Lower leg skin (tissue), 4 donors: Measurements from ENCODE around the gene FRAT1. TPM values are rescaled to one million over a fixed set of nuclear protein-coding genes. Genes with fewer than 3 reads are reported as not detected.
"Not testable (repeated sequence)": the region's sequence is repeated elsewhere in the genome, so short reads cannot be mapped to it uniquely, and the experiment has no call there.

ENCODE experiments used
- DNase-seq, 2 donors: peaks; one replicate each; pipeline ENCODE4 v3.0.0-alpha.2; 2019; ENCODE audit warnings: low spot score in 2 of 2
- H3K4me3 ChIP-seq: fragments of 200-600 bp; sonication (generic); 2 replicates; pipeline ENCODE4 v1.5.1; 2017; ENCODE audit warnings: mild to moderate bottlenecking, low read depth; ENCODE audit not compliant: poor library complexity, severe bottlenecking
- CTCF ChIP-seq, 3 donors: fragments of 450-650 bp; IDR thresholded peaks; one replicate each; pipeline ENCODE4 v1.5.1; 2016; ENCODE audit warnings: antibody characterized with exemption in 3 of 3, mild to moderate bottlenecking in 3 of 3, moderate library complexity in 2 of 3
- POLR2A ChIP-seq, 2 donors: fragments of 450-650 bp; IDR thresholded peaks; one replicate each; pipeline ENCODE4 v1.6.1; 2016 to 2017; ENCODE audit warnings: antibody characterized with exemption in 2 of 2, mild to moderate bottlenecking in 1 of 2, moderate library complexity in 1 of 2
- WGBS, 2 donors: methylation state at CpG; one replicate each; pipeline ENCODE4 v1.1.5; 2018; 5-methylcytosine and 5-hydroxymethylcytosine counted together
- intact Hi-C: fragments of 100-400 bp; cut with DNase I; formaldehyde crosslinking; loops from one replicate; pipeline ENCODE4 v1.15.0; 2023; ENCODE audit warnings: low total_unique reads
- total RNA-seq, 4 donors: library from RNA; depleted of rRNA; stranded (reverse); fragments of >200 nt; gene quantifications; one replicate each; pipeline ENCODE4 v1.1.0, GENCODE V29; 2016

The FRAT1 gene
- total RNA-seq, 4 donors from 2014 or later = 4.6 to 16.9 (median 9.4) TPM

- WGBS, 2 donors = 76 to 81% methylated on average over 2 of the region's 2 CpGs
- intact Hi-C loops = no loop called here
- no peak overlapping the region for H3K4me3 ChIP-seq
- DNase-seq = no peak
- TF ChIP-seq POLR2A (IDR thresholded peaks at IDR 0.05) (no peak), CTCF (IDR thresholded peaks at IDR 0.05) (no peak)
Observed at GRCh38 chr10:97341416-97341815, 22.3 kb downstream of the FRAT1 start.

DNA sequence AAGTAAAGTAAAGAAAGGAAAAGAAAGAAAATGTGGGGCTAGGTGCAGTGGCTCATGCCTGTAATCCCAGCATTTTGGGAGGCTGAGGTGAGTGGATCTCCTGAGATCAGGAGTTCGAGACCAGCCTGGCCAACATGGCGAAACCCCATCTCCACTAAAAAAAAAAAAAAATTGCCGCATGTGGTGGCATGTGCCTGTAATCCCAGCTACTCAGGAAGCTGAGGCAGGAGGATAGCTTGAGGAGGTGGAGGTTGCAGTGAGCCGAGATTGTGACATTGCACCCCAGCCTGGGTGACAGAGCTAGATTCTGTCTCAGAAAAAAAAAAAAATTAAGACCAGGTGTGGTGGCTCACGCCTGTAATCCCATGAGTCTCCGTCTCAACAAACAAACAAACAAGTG lies 24.6 kb downstream of the FRAT1 start:
- H3K4me3 ChIP-seq, intact Hi-C loops, DNase-seq: not testable (repeated sequence)
- WGBS, 2 donors = 85 to 86% methylated on average over 6 of the region's 6 CpGs

DNA sequence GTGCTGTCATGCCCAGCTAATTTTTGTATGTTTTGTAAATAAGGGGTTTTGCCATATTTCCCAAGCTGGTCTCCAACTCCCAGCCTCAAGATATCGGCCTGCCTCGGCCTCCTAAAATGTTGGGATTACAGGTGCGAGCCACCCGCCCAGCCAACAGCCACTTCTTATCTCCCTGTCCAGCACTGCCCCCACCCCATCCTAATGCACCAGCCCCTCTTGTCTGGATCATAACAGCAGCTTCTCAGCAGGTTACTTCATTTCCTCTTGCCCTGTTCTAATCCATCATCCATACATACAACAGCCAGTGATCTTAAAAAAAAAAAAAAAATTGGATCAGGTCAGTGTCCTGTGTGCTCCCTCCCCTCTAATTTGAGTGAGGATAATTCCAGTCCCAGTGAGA lies 28.2 kb downstream of the FRAT1 start:
- H3K4me3 ChIP-seq = no peak overlapping the region
- TF ChIP-seq POLR2A (IDR thresholded peaks at IDR 0.05) (no peak), CTCF (IDR thresholded peaks at IDR 0.05) (no peak)
- DNase-seq = no peak
- intact Hi-C loops = no loop called here
- WGBS, 2 donors = 95 to 99% methylated on average over 4 of the region's 4 CpGs

DNA sequence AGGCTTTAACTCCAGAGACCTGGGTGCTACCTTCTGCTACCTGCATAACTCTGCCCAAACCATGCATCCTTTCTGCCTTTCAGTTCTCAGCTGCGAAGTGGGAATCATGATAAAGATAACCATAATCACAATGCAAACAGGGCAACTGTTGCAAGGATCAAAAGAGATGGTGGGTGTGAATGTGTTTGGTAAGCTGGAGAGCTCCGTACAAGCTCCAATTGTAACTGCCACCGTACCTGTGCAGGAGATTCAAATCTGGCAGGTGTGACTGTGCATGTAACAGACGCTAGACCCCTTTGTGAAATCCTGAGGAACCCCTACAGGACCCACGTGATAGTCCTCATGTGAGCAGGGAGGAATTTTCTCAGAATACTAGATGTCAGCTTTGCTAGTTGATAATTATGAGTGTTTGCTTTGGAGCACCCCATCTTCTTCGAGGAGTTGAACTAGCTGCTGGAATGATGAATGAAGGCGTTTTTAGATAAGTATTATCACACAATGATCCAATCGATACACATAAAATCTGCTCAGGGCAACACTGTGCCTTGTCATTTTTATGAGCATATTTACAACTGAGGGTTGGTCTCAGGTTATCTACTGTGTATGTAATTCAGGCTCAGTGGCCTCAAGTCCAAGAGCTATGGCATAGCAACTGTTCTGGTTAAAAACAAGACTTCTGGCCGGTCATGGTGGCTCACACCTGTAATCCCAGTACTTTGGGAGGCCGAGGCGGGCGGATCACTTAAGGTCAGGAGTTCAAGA lies 30.9 kb downstream of the FRAT1 start:
- intact Hi-C loops = no loop called here

GRCh38 chr10:97353945-97354344 lies 34.9 kb downstream of the FRAT1 start:
- intact Hi-C loops = no loop called here
- no peak for DNase-seq
- H3K4me3 ChIP-seq = no peak overlapping the region
- WGBS, 2 donors = 79 to 95% methylated on average over 4 of the region's 4 CpGs
- TF ChIP-seq POLR2A (IDR thresholded peaks at IDR 0.05) = no peak
- no peak for TF ChIP-seq CTCF (IDR thresholded peaks at IDR 0.05)

More for the DNA sequence above, 30.9 kb downstream of the FRAT1 start:
- no peak for DNase-seq
- 87 to 90% methylated on average over 12 of the region's 12 CpGs for WGBS, 2 donors
- no peak overlapping the region for H3K4me3 ChIP-seq
- TF ChIP-seq POLR2A (IDR thresholded peaks at IDR 0.05) = no peak
- no peak for TF ChIP-seq CTCF (IDR thresholded peaks at IDR 0.05)

GRCh38 chr10:97355571-97355975 lies 36.5 kb downstream of the FRAT1 start:
- WGBS, 2 donors = 60 to 65% methylated on average over 5 of the region's 5 CpGs
- intact Hi-C loops = no loop called here
- TF ChIP-seq CTCF (IDR thresholded peaks at IDR 0.05) (no peak), POLR2A (IDR thresholded peaks at IDR 0.05) (no peak)
- H3K4me3 ChIP-seq = no peak overlapping the region
- DNase-seq = no peak
